GM12892 (cell line): ENCODE results near the gene RHBDL1.
"Not testable (repeated sequence)": the region's sequence is repeated elsewhere in the genome, so short reads cannot be mapped to it uniquely, and the experiment has no call there.

ENCODE experiments used
- DNase-seq: peaks from one replicate; pipeline ENCODE4 v3.0.0; 2011; ENCODE audit not compliant: insufficient read length
- FAIRE-seq: peaks from 2 replicates; lab custom pipeline; 2011; peaks lifted over from hg19 to GRCh38; lab: Jason Lieb, UNC
- POLR2A ChIP-seq: IDR thresholded peaks from 2 replicates; pipeline ENCODE4 v1.6.1; 2011; ENCODE audit warnings: low read depth, low read length, control low read depth
- POLR2AphosphoS5 ChIP-seq: IDR thresholded peaks from 2 replicates; pipeline ENCODE4 v1.6.1; 2011; ENCODE audit warnings: low read depth, low read length, control low read depth
- TAF1 ChIP-seq: IDR thresholded peaks from 2 replicates; pipeline ENCODE4 v1.6.1; 2011; ENCODE audit warnings: low read depth, mild to moderate bottlenecking, control low read depth, low read length, borderline replicate concordance

RHBDL1 gene

GRCh38 chr16:706189-707061 is 31.0 kb downstream of the RHBDL1 start:
- DNase-seq (no peak), FAIRE-seq (no peak)

GRCh38 chr16:707062-707538 is 31.6 kb downstream of the RHBDL1 start:
- FAIRE-seq (no peak), DNase-seq (no peak)
- TF ChIP-seq POLR2A (no peak), TAF1 (no peak), POLR2AphosphoS5 (no peak)

More at GRCh38 chr16:706189-707061, 31.0 kb downstream of the RHBDL1 start:
- no peak for TF ChIP-seq POLR2A
- no peak for TF ChIP-seq POLR2AphosphoS5
- no peak for TF ChIP-seq TAF1

GRCh38 chr16:708019-708418 is 32.5 kb downstream of the RHBDL1 start:
- FAIRE-seq (no peak), DNase-seq (no peak)
- TF ChIP-seq POLR2AphosphoS5 (no peak), TAF1 (no peak), POLR2A (no peak)

- FAIRE-seq (no peak), DNase-seq (no peak)
- TF ChIP-seq POLR2AphosphoS5 = no peak
- TF ChIP-seq TAF1 = no peak
- no peak for TF ChIP-seq POLR2A
These were observed 33.5 kb downstream of the RHBDL1 start for GRCh38 chr16:708959-709358.

- no peak for DNase-seq
- FAIRE-seq = no peak
- TF ChIP-seq POLR2A (no peak), POLR2AphosphoS5 (no peak), TAF1 (no peak)
These were observed 34.4 kb downstream of the RHBDL1 start for GRCh38 chr16:709566-710499.

- DNase-seq = no peak
- TF ChIP-seq POLR2AphosphoS5 (no peak), POLR2A (no peak), TAF1 (no peak)
- no peak for FAIRE-seq
These were observed 35.1 kb downstream of the RHBDL1 start for GRCh38 chr16:710500-711075.

- TF ChIP-seq POLR2AphosphoS5 (no peak), POLR2A (no peak), TAF1 (no peak)
- FAIRE-seq = no peak
- DNase-seq = no peak
These were observed 35.6 kb downstream of the RHBDL1 start for GRCh38 chr16:711084-711483.

- no peak for TF ChIP-seq POLR2A
- no peak for TF ChIP-seq POLR2AphosphoS5
- no peak for TF ChIP-seq TAF1
- peak; percentile 98 for DNase-seq
- FAIRE-seq = peak; percentile 90
These were observed 36.3 kb downstream of the RHBDL1 start for GRCh38 chr16:711548-712320.

- FAIRE-seq, DNase-seq: not testable (repeated sequence)
These were observed 37.3 kb downstream of the RHBDL1 start for GRCh38 chr16:712740-713250.

- no peak for TF ChIP-seq POLR2AphosphoS5
- TF ChIP-seq TAF1 = no peak
- no peak for TF ChIP-seq POLR2A
- no peak for FAIRE-seq
These were observed 38.6 kb downstream of the RHBDL1 start for GRCh38 chr16:714079-714478.

More at GRCh38 chr16:714079-714478, 38.6 kb downstream of the RHBDL1 start:
- DNase-seq = no peak
